ENCODE data around the gene DTNBP1. TPM values are rescaled to one million over a fixed set of nuclear protein-coding genes. Genes with fewer than 3 reads are reported as not detected.
"Not testable (repeated sequence)": the region's sequence is repeated elsewhere in the genome, so short reads cannot be mapped to it uniquely, and the experiment has no call there.

Gene DTNBP1
- polyA plus RNA-seq, 2 of the 4 experiments (the other 2 are of a cell fraction), result 8.4 to 8.7 TPM

GRCh38 chr6:15668918-15669317 is 6.1 kb upstream of the DTNBP1 start:
- H3K4me3 ChIP-seq, result no peak overlapping the region
- no peaks in the 10 kb centered on the region for H3K4me1 ChIP-seq
- POLR2A ChIA-PET, result no interaction called here
- no peak for ATAC-seq
- FAIRE-seq, result no peak
- H3K4me2 ChIP-seq, result no peak overlapping the region
- no peak for TF ChIP-seq CBX2 (IDR thresholded peaks at IDR 0.05; ENCODE audit: borderline replicate concordance, low read depth)
- no peak for TF ChIP-seq EP300 (IDR thresholded peaks at IDR 0.05)
- TF ChIP-seq NFE2L2 (conservative IDR thresholded peaks at IDR 0.05; ENCODE audit: low read length), result no peak
- TF ChIP-seq CEBPB (IDR thresholded peaks at IDR 0.05), result no peak
- no peak for TF ChIP-seq BHLHE40 (IDR thresholded peaks at IDR 0.05; ENCODE audit: low read depth, low read length)
- no peak for TF ChIP-seq ZC3H11A (IDR thresholded peaks at IDR 0.05)
- TF ChIP-seq HOXB5 (CRISPR knock-in tag; IDR thresholded peaks at IDR 0.05), result no peak
- no peak for TF ChIP-seq HDAC2 (IDR thresholded peaks at IDR 0.05)
- TF ChIP-seq CHD2 (IDR thresholded peaks at IDR 0.05; ENCODE audit: low read length, partially characterized antibody), result no peak
- no peak for TF ChIP-seq SREBF2 (IDR thresholded peaks at IDR 0.05)
- no peak for TF ChIP-seq ZFP36 (IDR thresholded peaks at IDR 0.05; ENCODE audit: borderline replicate concordance, partially characterized antibody)
- no peak for DNase-seq (ENCODE audit: low read depth in 1 of 2, low spot score in 1 of 2)
- CTCF ChIA-PET, result no interaction called here
- no peaks in the 10 kb centered on the region for H3K9me3 ChIP-seq
- H3K27ac ChIP-seq, result no peak overlapping the region
- WGBS (ENCODE audit: missing lambda C conversion rate), result 4% methylated on average over 2 of the region's 2 CpGs

GRCh38 chr6:15666896-15667295 is 4.1 kb upstream of the DTNBP1 start:
- POLR2A ChIA-PET; ATAC-seq; H3K4me2 ChIP-seq; FAIRE-seq; CTCF ChIA-PET; H3K27ac ChIP-seq; DNase-seq (ENCODE audit: low read depth in 1 of 2, low spot score in 1 of 2); H3K9me3 ChIP-seq; H3K4me1 ChIP-seq; H3K4me3 ChIP-seq: not testable (repeated sequence)
- 83% methylated on average over 3 of the region's 4 CpGs for WGBS (ENCODE audit: missing lambda C conversion rate)

- Histone ChIP-seq H3K27ac (no peak overlapping the region), H3K4me1 (peaks cover 7% of the 10 kb centered on the region; the same call in 1 of the 3 replicates), H3K4me2 (no peak overlapping the region), H3K4me3 (no peak overlapping the region), H3K9me3 (no peaks in the 10 kb centered on the region)
- TF ChIP-seq CHD2 (IDR thresholded peaks at IDR 0.05; ENCODE audit: low read length, partially characterized antibody) (no peak), HOXB5 (CRISPR knock-in tag; IDR thresholded peaks at IDR 0.05) (no peak), RFX5 (IDR thresholded peaks at IDR 0.05) (no peak), ZNF302 (CRISPR knock-in tag; IDR thresholded peaks at IDR 0.05) (no peak), CBX8 (IDR thresholded peaks at IDR 0.05) (no peak), ELK1 (IDR thresholded peaks at IDR 0.05; ENCODE audit: low read depth, low read length) (no peak), GATA3 (IDR thresholded peaks at IDR 0.05; ENCODE audit: borderline replicate concordance) (no peak), CHD4 (IDR thresholded peaks at IDR 0.05; ENCODE audit: borderline replicate concordance) (no peak), ATOH8 (CRISPR knock-in tag; IDR thresholded peaks at IDR 0.05; ENCODE audit: low read depth) (no peak), RARB (CRISPR knock-in tag; IDR thresholded peaks at IDR 0.05) (no peak), FOXS1 (CRISPR knock-in tag; IDR thresholded peaks at IDR 0.05) (no peak), HES2 (IDR thresholded peaks at IDR 0.05) (no peak), KDM1A (IDR thresholded peaks at IDR 0.05; ENCODE audit: low read depth) (no peak), RNF2 (IDR thresholded peaks at IDR 0.05; ENCODE audit: borderline replicate concordance, low read depth) (no peak), NPAS2 (CRISPR knock-in tag; IDR thresholded peaks at IDR 0.05; ENCODE audit: borderline replicate concordance) (no peak), EHF (CRISPR knock-in tag; IDR thresholded peaks at IDR 0.05) (no peak), TP53 (CRISPR knock-in tag; IDR thresholded peaks at IDR 0.05) (no peak), FOSL2 (IDR thresholded peaks at IDR 0.05) (no peak), FOSL2 (CRISPR knock-in tag; IDR thresholded peaks at IDR 0.05) (no peak), HMGXB4 (CRISPR knock-in tag; IDR thresholded peaks at IDR 0.05; ENCODE audit: borderline replicate concordance) (no peak)
- ATAC-seq (no peak), DNase-seq (ENCODE audit: low read depth in 1 of 2, low spot score in 1 of 2) (no peak), FAIRE-seq (no peak)
- ChIA-PET POLR2A (no interaction called here), CTCF (interaction anchor here (0.6 to 1.0 kb wide), 4 partner anchors 26 to 549 kb away, joined by 3 read pairs; no protein-coding TSS in a partner anchor)
Observed at GRCh38 chr6:15665237-15665636, 2.4 kb upstream of the DTNBP1 start.
